CD4-positive, alpha-beta memory T cell (primary cell): Measurements from ENCODE around the gene HDAC4. TPM values are rescaled to one million over a fixed set of nuclear protein-coding genes. Genes with fewer than 3 reads are reported as not detected.

Experiments used
- CTCF ChIA-PET: fragments of 350-600 bp; sonication (Branson Sonifier 250); formaldehyde crosslinking; loops from one replicate; lab custom pipeline; 2021; ENCODE audit warnings: inconsistent platforms; ENCODE audit not compliant: partially characterized antibody; lab: Charles Lee
- POLR2A ChIA-PET: fragments of 350-600 bp; sonication (Branson Sonifier 250); formaldehyde crosslinking; loops from one replicate; lab custom pipeline; 2021; ENCODE audit not compliant: partially characterized antibody; lab: Charles Lee
- DNase-seq, 5 donors: peaks; one replicate each; pipeline versions ENCODE4 v3.0.0 to v3.0.0-alpha.2; 2020 to 2022; ENCODE audit warnings: mixed read lengths in 1 of 5
- H3K27ac ChIP-seq: one replicate; pipeline ENCODE4 v1.7.0; 2013; ENCODE audit warnings: low read depth, low read length
- H3K27me3 ChIP-seq: 2 replicates; pipeline ENCODE4 v1.7.0; 2013; ENCODE audit warnings: mild to moderate bottlenecking, low read length, moderate library complexity; ENCODE audit not compliant: insufficient read depth
- H3K36me3 ChIP-seq: 2 replicates; pipeline ENCODE4 v1.7.0; 2013; ENCODE audit warnings: mild to moderate bottlenecking, low read length, moderate library complexity; ENCODE audit not compliant: insufficient read depth
- H3K4me1 ChIP-seq: 2 replicates; pipeline ENCODE4 v1.7.0; 2013; ENCODE audit warnings: mild to moderate bottlenecking, low read length, moderate library complexity; ENCODE audit not compliant: insufficient read depth
- H3K4me3 ChIP-seq, 2 donors: one replicate each; pipeline ENCODE4 v1.7.0; 2013; ENCODE audit warnings: low read length in 2 of 2, mild to moderate bottlenecking in 1 of 2
- H3K9me3 ChIP-seq, 2 donors: one replicate each; pipeline ENCODE4 v1.7.0; 2013; ENCODE audit warnings: low read length in 2 of 2, control low read depth in 1 of 2; ENCODE audit not compliant: control insufficient read depth in 1 of 2
- H3K27ac Mint-ChIP-seq, 7 donors: one replicate each; pipeline ENCODE4 v1.8.0; 2020 to 2021; ENCODE audit warnings: mixed read lengths in 7 of 7, mild to moderate bottlenecking in 6 of 7, inconsistent platforms in 3 of 7, moderate library complexity in 3 of 7
- H3K27me3 Mint-ChIP-seq, 2 donors: one replicate each; pipeline ENCODE4 v1.8.0; 2020 to 2021; ENCODE audit warnings: mixed read lengths in 2 of 2
- H3K36me3 Mint-ChIP-seq, 2 donors: one replicate each; pipeline ENCODE4 v1.8.0; 2020 to 2021; ENCODE audit warnings: mixed read lengths in 2 of 2, inconsistent platforms in 1 of 2, mild to moderate bottlenecking in 1 of 2
- H3K4me1 Mint-ChIP-seq, 4 donors: one replicate each; pipeline ENCODE4 v1.8.0; 2020 to 2021; ENCODE audit warnings: mixed read lengths in 4 of 4, mild to moderate bottlenecking in 1 of 4
- H3K4me3 Mint-ChIP-seq, 8 donors: one replicate each; pipeline ENCODE4 v1.8.0; 2020 to 2021; ENCODE audit warnings: mixed read lengths in 8 of 8, mild to moderate bottlenecking in 7 of 8, moderate library complexity in 6 of 8, inconsistent platforms in 3 of 8
- H3K9me3 Mint-ChIP-seq, 8 donors: one replicate each; pipeline ENCODE4 v1.8.0; 2020 to 2021; ENCODE audit warnings: mixed read lengths in 8 of 8, mild to moderate bottlenecking in 5 of 8, inconsistent platforms in 3 of 8, moderate library complexity in 1 of 8
- intact Hi-C: fragments of 100-400 bp; cut with micrococcal nuclease; formaldehyde crosslinking; loops from one replicate; pipeline ENCODE4 v1.15.1; 2023
- polyA plus RNA-seq, 2 donors: library from polyadenylated mRNA; unstranded; fragments of 300-500 nt; fragmentation: Illumina TruSeq; gene quantifications; one replicate each; pipeline ENCODE4 v1.2.3, GENCODE V29; 2021
- total RNA-seq, 2 experiments: library from RNA; stranded (reverse); gene quantifications; one replicate each; pipeline ENCODE4 v1.2.3, GENCODE V29; 2021

HDAC4 gene
- total and polyA plus RNA-seq, 4 experiments from 2014 or later: 1.4 to 59.7 (median 30.4) TPM

GRCh38 chr2:239442192-239442591 lies 41.4 kb upstream of the HDAC4 start:
- Mint-ChIP-seq H3K4me1 (peaks cover 9 to 25% (median 19%) of the 10 kb centered on the region in 4 donors), H3K27me3 (peaks cover 20 to 24% of the 10 kb centered on the region in 2 donors), H3K36me3 (no peaks in the 10 kb centered on the region), H3K9me3 (no peaks in the 10 kb centered on the region), H3K27ac (peak overlapping the region in 1 of 7 donors; percentile 38), H3K4me3 (no peak overlapping the region)
- ChIA-PET CTCF (no interaction called here), POLR2A (interaction anchor here (1.0 kb wide), 1 partner anchor 106 kb away, joined by 5 read pairs; no protein-coding TSS in a partner anchor)
- peaks cover 16% of the 10 kb centered on the region for H3K4me1 ChIP-seq
- H3K27me3 ChIP-seq: peaks cover 9% of the 10 kb centered on the region
- no peak overlapping the region for H3K4me3 ChIP-seq
- intact Hi-C loops: no loop called here
- no peaks in the 10 kb centered on the region for H3K36me3 ChIP-seq
- no peak for DNase-seq
- H3K27ac ChIP-seq: no peak overlapping the region
- H3K9me3 ChIP-seq: no peaks in the 10 kb centered on the region

GRCh38 chr2:239441261-239442078 lies 40.6 kb upstream of the HDAC4 start:
- Histone ChIP-seq H3K4me3 (peak overlapping the region in 1 of 2 donors; percentile 28), H3K27ac (no peak overlapping the region), H3K36me3 (no peaks in the 10 kb centered on the region), H3K9me3 (no peaks in the 10 kb centered on the region), H3K4me1 (peaks cover 16% of the 10 kb centered on the region), H3K27me3 (peaks cover 9% of the 10 kb centered on the region)
- ChIA-PET CTCF (no interaction called here), POLR2A (no interaction called here)
- Mint-ChIP-seq H3K4me1 (peaks cover 9 to 25% (median 19%) of the 10 kb centered on the region in 4 donors), H3K4me3 (peak overlapping the region; percentile 37 to 87 (median 77)), H3K36me3 (no peaks in the 10 kb centered on the region), H3K27me3 (peaks cover 20 to 28% of the 10 kb centered on the region in 2 donors), H3K9me3 (peaks cover 0 to 2% (median 0%) of the 10 kb centered on the region in 8 donors), H3K27ac (peak overlapping the region in 2 of 7 donors; percentile 5 to 22)
- intact Hi-C loops: no loop called here
- DNase-seq: peak in 4 of 5 donors; percentile 4 to 21 (median 15)

- no peak overlapping the region for H3K4me3 ChIP-seq
- H3K27me3 Mint-ChIP-seq: peaks cover 20 to 28% of the 10 kb centered on the region in 2 donors
- H3K9me3 Mint-ChIP-seq: peaks cover 0 to 2% (median 0%) of the 10 kb centered on the region in 8 donors
- peaks cover 9 to 25% (median 19%) of the 10 kb centered on the region in 4 donors for H3K4me1 Mint-ChIP-seq
- H3K36me3 ChIP-seq: no peaks in the 10 kb centered on the region
- intact Hi-C loops: no loop called here
- H3K27me3 ChIP-seq: peaks cover 9% of the 10 kb centered on the region
- no peak overlapping the region for H3K27ac ChIP-seq
- H3K36me3 Mint-ChIP-seq: no peaks in the 10 kb centered on the region
- POLR2A ChIA-PET: interaction anchor here (1.5 kb wide), 1 partner anchor 185 kb away, joined by 4 read pairs; no protein-coding TSS in a partner anchor
- H3K4me1 ChIP-seq: peaks cover 16% of the 10 kb centered on the region
- no peaks in the 10 kb centered on the region for H3K9me3 ChIP-seq
- H3K4me3 Mint-ChIP-seq: peak overlapping the region in 5 of 8 donors; percentile 20 to 87 (median 83)
- H3K27ac Mint-ChIP-seq: no peak overlapping the region
- no peak for DNase-seq
- CTCF ChIA-PET: no interaction called here
These were observed 39.7 kb upstream of the HDAC4 start for GRCh38 chr2:239440511-239440959.

- Histone ChIP-seq H3K27me3 (peaks cover 9% of the 10 kb centered on the region), H3K4me3 (no peak overlapping the region), H3K36me3 (no peaks in the 10 kb centered on the region), H3K4me1 (peaks cover 16% of the 10 kb centered on the region), H3K9me3 (no peaks in the 10 kb centered on the region), H3K27ac (no peak overlapping the region)
- Mint-ChIP-seq H3K9me3 (peaks cover 0 to 2% (median 0%) of the 10 kb centered on the region in 8 donors), H3K4me1 (peaks cover 9 to 25% (median 19%) of the 10 kb centered on the region in 4 donors), H3K27me3 (peaks cover 20 to 28% of the 10 kb centered on the region in 2 donors), H3K4me3 (no peak overlapping the region), H3K27ac (no peak overlapping the region), H3K36me3 (no peaks in the 10 kb centered on the region)
- intact Hi-C loops: no loop called here
- POLR2A ChIA-PET: interaction anchor here (1.5 kb wide), 1 partner anchor 186 kb away, joined by 4 read pairs; no protein-coding TSS in a partner anchor
- no peak for DNase-seq
- CTCF ChIA-PET: no interaction called here
These were observed 39.0 kb upstream of the HDAC4 start for GRCh38 chr2:239439754-239440315.

GRCh38 chr2:239438995-239439753 lies 38.4 kb upstream of the HDAC4 start:
- Mint-ChIP-seq H3K27ac (no peak overlapping the region), H3K4me3 (no peak overlapping the region), H3K9me3 (peaks cover 0 to 5% (median 1%) of the 10 kb centered on the region in 8 donors), H3K36me3 (no peaks in the 10 kb centered on the region), H3K27me3 (peaks cover 20 to 28% of the 10 kb centered on the region in 2 donors), H3K4me1 (peaks cover 9 to 25% (median 19%) of the 10 kb centered on the region in 4 donors)
- ChIA-PET POLR2A (interaction anchor here (1.5 kb wide), 1 partner anchor 186 kb away, joined by 4 read pairs; no protein-coding TSS in a partner anchor), CTCF (no interaction called here)
- Histone ChIP-seq H3K27ac (no peak overlapping the region), H3K4me1 (peaks cover 16% of the 10 kb centered on the region), H3K4me3 (no peak overlapping the region), H3K36me3 (no peaks in the 10 kb centered on the region), H3K9me3 (no peaks in the 10 kb centered on the region), H3K27me3 (peaks cover 9% of the 10 kb centered on the region)
- intact Hi-C loops: no loop called here
- DNase-seq: no peak

- H3K4me3 Mint-ChIP-seq: no peak overlapping the region
- ChIA-PET CTCF (no interaction called here), POLR2A (no interaction called here)
- peaks cover 4 to 11% (median 9%) of the 10 kb centered on the region in 8 donors for H3K9me3 Mint-ChIP-seq
- H3K4me1 ChIP-seq: peaks cover 16% of the 10 kb centered on the region
- peaks cover 18 to 23% of the 10 kb centered on the region in 2 donors for H3K27me3 Mint-ChIP-seq
- H3K4me1 Mint-ChIP-seq: peaks cover 9 to 22% (median 17%) of the 10 kb centered on the region in 4 donors
- peaks cover 9% of the 10 kb centered on the region for H3K27me3 ChIP-seq
- H3K36me3 ChIP-seq: no peaks in the 10 kb centered on the region
- no peak for DNase-seq
- H3K9me3 ChIP-seq: no peaks in the 10 kb centered on the region
- intact Hi-C loops: no loop called here
- H3K27ac ChIP-seq: no peak overlapping the region
- H3K36me3 Mint-ChIP-seq: no peaks in the 10 kb centered on the region
- no peak overlapping the region for H3K4me3 ChIP-seq
- H3K27ac Mint-ChIP-seq: no peak overlapping the region
These were observed 37.5 kb upstream of the HDAC4 start for GRCh38 chr2:239438368-239438767.
